ENCODE results near the gene RNF41. TPM values are rescaled to one million over a fixed set of nuclear protein-coding genes. Genes with fewer than 3 reads are reported as not detected.

Gene RNF41
- total and polyA plus RNA-seq, 2 of the 13 experiments (the other 11 are each of a cell fraction or from before 2014, with no cell fraction given) = 27.1 to 39.4 TPM

DNA sequence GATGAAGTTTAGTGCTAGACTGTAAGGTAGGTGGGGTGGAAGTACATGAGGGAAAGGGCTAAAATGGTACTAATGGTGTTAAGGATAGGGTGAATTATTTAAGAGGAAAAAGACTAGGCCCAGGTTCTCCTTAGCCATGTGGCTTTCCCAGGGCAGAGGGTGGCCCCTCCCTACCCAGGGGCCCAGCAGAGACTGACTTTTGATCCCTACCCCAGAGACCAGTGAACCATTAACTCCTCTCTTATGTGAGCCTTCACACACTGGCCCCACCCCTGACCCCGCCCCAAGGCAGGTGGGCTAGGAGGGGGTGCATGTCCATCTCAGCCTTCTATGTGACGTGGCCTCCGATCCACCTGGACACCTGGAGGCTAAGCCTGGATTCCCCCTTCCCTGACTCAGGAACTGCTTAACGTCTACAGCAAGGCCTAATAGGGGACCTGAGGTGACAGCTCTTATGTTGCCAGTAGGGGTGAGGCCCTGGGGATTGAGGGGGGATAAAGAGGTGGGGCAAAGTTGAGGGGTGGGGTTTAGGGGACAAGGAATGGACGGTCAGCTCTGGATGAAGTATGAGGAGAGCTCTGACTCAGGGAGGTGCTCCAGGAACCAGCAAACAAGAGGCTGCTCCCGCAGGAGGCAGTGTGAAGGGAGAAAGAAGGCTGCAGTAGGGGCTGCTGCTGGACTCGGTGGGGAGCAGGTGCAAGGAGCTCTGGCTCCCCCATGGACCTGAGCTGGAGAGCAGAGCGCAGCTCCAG lies 8.9 kb upstream of the RNF41 start (continued):
- TF ChIP-seq, protein P1, sequence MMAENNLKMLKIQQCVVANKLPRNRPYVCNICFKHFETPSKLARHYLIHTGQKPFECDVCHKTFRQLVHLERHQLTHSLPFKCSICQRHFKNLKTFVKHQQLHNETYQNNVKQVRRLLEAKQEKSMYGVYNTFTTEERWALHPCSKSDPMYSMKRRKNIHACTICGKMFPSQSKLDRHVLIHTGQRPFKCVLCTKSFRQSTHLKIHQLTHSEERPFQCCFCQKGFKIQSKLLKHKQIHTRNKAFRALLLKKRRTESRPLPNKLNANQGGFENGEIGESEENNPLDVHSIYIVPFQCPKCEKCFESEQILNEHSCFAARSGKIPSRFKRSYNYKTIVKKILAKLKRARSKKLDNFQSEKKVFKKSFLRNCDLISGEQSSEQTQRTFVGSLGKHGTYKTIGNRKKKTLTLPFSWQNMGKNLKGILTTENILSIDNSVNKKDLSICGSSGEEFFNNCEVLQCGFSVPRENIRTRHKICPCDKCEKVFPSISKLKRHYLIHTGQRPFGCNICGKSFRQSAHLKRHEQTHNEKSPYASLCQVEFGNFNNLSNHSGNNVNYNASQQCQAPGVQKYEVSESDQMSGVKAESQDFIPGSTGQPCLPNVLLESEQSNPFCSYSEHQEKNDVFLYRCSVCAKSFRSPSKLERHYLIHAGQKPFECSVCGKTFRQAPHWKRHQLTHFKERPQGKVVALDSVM (CRISPR knock-in tag; IDR thresholded peaks at IDR 0.05) = 0 out of 2 replicates have a peak, but pooled peaks have one; percentile 28
- TF ChIP-seq, protein P2, sequence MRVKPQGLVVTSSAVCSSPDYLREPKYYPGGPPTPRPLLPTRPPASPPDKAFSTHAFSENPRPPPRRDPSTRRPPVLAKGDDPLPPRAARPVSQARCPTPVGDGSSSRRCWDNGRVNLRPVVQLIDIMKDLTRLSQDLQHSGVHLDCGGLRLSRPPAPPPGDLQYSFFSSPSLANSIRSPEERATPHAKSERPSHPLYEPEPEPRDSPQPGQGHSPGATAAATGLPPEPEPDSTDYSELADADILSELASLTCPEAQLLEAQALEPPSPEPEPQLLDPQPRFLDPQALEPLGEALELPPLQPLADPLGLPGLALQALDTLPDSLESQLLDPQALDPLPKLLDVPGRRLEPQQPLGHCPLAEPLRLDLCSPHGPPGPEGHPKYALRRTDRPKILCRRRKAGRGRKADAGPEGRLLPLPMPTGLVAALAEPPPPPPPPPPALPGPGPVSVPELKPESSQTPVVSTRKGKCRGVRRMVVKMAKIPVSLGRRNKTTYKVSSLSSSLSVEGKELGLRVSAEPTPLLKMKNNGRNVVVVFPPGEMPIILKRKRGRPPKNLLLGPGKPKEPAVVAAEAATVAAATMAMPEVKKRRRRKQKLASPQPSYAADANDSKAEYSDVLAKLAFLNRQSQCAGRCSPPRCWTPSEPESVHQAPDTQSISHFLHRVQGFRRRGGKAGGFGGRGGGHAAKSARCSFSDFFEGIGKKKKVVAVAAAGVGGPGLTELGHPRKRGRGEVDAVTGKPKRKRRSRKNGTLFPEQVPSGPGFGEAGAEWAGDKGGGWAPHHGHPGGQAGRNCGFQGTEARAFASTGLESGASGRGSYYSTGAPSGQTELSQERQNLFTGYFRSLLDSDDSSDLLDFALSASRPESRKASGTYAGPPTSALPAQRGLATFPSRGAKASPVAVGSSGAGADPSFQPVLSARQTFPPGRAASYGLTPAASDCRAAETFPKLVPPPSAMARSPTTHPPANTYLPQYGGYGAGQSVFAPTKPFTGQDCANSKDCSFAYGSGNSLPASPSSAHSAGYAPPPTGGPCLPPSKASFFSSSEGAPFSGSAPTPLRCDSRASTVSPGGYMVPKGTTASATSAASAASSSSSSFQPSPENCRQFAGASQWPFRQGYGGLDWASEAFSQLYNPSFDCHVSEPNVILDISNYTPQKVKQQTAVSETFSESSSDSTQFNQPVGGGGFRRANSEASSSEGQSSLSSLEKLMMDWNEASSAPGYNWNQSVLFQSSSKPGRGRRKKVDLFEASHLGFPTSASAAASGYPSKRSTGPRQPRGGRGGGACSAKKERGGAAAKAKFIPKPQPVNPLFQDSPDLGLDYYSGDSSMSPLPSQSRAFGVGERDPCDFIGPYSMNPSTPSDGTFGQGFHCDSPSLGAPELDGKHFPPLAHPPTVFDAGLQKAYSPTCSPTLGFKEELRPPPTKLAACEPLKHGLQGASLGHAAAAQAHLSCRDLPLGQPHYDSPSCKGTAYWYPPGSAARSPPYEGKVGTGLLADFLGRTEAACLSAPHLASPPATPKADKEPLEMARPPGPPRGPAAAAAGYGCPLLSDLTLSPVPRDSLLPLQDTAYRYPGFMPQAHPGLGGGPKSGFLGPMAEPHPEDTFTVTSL (CRISPR knock-in tag; IDR thresholded peaks at IDR 0.05; ENCODE audit: borderline replicate concordance) = peak; percentile 68; the same call in 1 of the 2 replicates
- TF ChIP-seq NFKBIZ (CRISPR knock-in tag; IDR thresholded peaks at IDR 0.05) (0 out of 2 replicates have a peak, but pooled peaks have one; percentile 19), SMARCE1 (IDR thresholded peaks at IDR 0.05; ENCODE audit: borderline replicate concordance) (no peak), TBX3 (IDR thresholded peaks at IDR 0.05; ENCODE audit: borderline replicate concordance) (0 out of 2 replicates have a peak, but pooled peaks have one; percentile 6), MAFG (CRISPR knock-in tag; IDR thresholded peaks at IDR 0.05) (no peak), ZMYM4 (CRISPR knock-in tag; IDR thresholded peaks at IDR 0.05) (peak; percentile 61; the same call in 1 of the 2 replicates)
- TF ChIP-seq, protein P3, sequence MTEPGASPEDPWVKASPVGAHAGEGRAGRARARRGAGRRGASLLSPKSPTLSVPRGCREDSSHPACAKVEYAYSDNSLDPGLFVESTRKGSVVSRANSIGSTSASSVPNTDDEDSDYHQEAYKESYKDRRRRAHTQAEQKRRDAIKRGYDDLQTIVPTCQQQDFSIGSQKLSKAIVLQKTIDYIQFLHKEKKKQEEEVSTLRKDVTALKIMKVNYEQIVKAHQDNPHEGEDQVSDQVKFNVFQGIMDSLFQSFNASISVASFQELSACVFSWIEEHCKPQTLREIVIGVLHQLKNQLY (CRISPR knock-in tag; IDR thresholded peaks at IDR 0.05) = 0 out of 2 replicates have a peak, but pooled peaks have one; percentile 32
- TF ChIP-seq, protein P4, sequence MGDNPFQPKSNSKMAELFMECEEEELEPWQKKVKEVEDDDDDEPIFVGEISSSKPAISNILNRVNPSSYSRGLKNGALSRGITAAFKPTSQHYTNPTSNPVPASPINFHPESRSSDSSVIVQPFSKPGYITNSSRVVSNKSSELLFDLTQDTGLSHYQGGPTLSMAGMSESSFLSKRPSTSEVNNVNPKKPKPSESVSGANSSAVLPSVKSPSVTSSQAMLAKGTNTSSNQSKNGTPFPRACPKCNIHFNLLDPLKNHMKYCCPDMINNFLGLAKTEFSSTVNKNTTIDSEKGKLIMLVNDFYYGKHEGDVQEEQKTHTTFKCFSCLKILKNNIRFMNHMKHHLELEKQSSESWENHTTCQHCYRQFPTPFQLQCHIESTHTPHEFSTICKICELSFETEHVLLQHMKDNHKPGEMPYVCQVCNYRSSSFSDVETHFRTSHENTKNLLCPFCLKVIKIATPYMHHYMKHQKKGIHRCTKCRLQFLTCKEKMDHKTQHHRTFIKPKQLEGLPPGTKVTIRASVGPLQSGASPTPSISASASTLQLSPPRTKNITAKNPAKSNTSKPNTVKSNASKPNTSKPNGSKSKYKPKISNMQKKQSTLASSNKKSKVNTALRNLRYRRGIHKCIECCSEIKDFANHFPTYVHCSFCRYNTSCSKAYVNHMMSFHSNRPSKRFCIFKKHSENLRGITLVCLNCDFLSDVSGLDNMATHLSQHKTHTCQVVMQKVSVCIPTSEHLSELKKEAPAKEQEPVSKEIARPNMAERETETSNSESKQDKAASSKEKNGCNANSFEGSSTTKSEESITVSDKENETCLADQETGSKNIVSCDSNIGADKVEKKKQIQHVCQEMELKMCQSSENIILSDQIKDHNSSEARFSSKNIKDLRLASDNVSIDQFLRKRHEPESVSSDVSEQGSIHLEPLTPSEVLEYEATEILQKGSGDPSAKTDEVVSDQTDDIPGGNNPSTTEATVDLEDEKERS (CRISPR knock-in tag; IDR thresholded peaks at IDR 0.05) = no peak
- TF ChIP-seq, protein P5, sequence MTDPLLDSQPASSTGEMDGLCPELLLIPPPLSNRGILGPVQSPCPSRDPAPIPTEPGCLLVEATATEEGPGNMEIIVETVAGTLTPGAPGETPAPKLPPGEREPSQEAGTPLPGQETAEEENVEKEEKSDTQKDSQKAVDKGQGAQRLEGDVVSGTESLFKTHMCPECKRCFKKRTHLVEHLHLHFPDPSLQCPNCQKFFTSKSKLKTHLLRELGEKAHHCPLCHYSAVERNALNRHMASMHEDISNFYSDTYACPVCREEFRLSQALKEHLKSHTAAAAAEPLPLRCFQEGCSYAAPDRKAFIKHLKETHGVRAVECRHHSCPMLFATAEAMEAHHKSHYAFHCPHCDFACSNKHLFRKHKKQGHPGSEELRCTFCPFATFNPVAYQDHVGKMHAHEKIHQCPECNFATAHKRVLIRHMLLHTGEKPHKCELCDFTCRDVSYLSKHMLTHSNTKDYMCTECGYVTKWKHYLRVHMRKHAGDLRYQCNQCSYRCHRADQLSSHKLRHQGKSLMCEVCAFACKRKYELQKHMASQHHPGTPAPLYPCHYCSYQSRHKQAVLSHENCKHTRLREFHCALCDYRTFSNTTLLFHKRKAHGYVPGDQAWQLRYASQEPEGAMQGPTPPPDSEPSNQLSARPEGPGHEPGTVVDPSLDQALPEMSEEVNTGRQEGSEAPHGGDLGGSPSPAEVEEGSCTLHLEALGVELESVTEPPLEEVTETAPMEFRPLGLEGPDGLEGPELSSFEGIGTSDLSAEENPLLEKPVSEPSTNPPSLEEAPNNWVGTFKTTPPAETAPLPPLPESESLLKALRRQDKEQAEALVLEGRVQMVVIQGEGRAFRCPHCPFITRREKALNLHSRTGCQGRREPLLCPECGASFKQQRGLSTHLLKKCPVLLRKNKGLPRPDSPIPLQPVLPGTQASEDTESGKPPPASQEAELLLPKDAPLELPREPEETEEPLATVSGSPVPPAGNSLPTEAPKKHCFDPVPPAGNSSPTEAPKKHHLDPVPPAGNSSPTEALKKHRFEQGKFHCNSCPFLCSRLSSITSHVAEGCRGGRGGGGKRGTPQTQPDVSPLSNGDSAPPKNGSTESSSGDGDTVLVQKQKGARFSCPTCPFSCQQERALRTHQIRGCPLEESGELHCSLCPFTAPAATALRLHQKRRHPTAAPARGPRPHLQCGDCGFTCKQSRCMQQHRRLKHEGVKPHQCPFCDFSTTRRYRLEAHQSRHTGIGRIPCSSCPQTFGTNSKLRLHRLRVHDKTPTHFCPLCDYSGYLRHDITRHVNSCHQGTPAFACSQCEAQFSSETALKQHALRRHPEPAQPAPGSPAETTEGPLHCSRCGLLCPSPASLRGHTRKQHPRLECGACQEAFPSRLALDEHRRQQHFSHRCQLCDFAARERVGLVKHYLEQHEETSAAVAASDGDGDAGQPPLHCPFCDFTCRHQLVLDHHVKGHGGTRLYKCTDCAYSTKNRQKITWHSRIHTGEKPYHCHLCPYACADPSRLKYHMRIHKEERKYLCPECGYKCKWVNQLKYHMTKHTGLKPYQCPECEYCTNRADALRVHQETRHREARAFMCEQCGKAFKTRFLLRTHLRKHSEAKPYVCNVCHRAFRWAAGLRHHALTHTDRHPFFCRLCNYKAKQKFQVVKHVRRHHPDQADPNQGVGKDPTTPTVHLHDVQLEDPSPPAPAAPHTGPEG (CRISPR knock-in tag; IDR thresholded peaks at IDR 0.05) = no peak

All from HepG2 (cell line).